Thyroid gland (tissue), 4 donors: ENCODE data around the gene GATAD2A. TPM values are rescaled to one million over a fixed set of nuclear protein-coding genes. Genes with fewer than 3 reads are reported as not detected.
A peak's percentile ranks its signal among the peaks of the same experiment; 100 is the strongest.
"Not testable (repeated sequence)": the region's sequence is repeated elsewhere in the genome, so short reads cannot be mapped to it uniquely, and the experiment has no call there.

Experiments used
- DNase-seq, 2 donors: peaks; one replicate each; pipeline ENCODE4 v3.0.0-alpha.2; 2019
- H3K27ac ChIP-seq, 3 donors: fragments of 200-600 bp; sonication (generic); 1 replicate in 2 of 3; 2 replicates in 1 of 3; pipeline ENCODE4 v1.5.1; 2016 to 2019; ENCODE audit warnings: mild to moderate bottlenecking in 1 of 3, moderate library complexity in 1 of 3
- H3K27me3 ChIP-seq: fragments of 200-600 bp; sonication (generic); one replicate; pipeline ENCODE4 v1.5.1; 2019
- H3K36me3 ChIP-seq, 2 donors: fragments of 200-600 bp; sonication (generic); one replicate each; pipeline ENCODE4 v1.5.1; 2016 to 2019
- H3K4me1 ChIP-seq, 2 donors: fragments of 200-600 bp; sonication (generic); one replicate each; pipeline ENCODE4 v1.5.1; 2017 to 2019
- H3K4me3 ChIP-seq, 3 donors: fragments of 200-600 bp; sonication (generic); replicated peaks in 1 of 3; 1 replicate in 2 of 3; 2 replicates in 1 of 3; pipeline ENCODE4 v1.5.1; 2016; ENCODE audit warnings: mild to moderate bottlenecking in 1 of 3
- H3K9me3 ChIP-seq: fragments of 200-600 bp; sonication (generic); one replicate; pipeline ENCODE4 v1.5.1; 2017
- CTCF ChIP-seq, 6 experiments: fragments of 200-600 bp in 3 of 6; fragments of 450-650 bp in 3 of 6; sonication (generic) in 3 of 6; IDR thresholded peaks; one replicate each; pipeline ENCODE4 v1.5.1; 2016 to 2019; ENCODE audit warnings: antibody characterized with exemption in 6 of 6, mild to moderate bottlenecking in 2 of 6, inconsistent platforms in 1 of 6, moderate library complexity in 1 of 6
- POLR2A ChIP-seq, 2 donors: fragments of 450-650 bp; IDR thresholded peaks; one replicate each; pipeline ENCODE4 v1.6.1; 2017; ENCODE audit warnings: antibody characterized with exemption in 2 of 2, mild to moderate bottlenecking in 2 of 2, moderate library complexity in 1 of 2
- WGBS, 2 donors: methylation state at CpG; one replicate each; pipeline ENCODE4 v1.1.5; 2017; 5-methylcytosine and 5-hydroxymethylcytosine counted together
- intact Hi-C: fragments of 100-400 bp; cut with DNase I; formaldehyde crosslinking; loops from one replicate; pipeline ENCODE4 v1.15.1; 2023
- total RNA-seq, 4 donors: library from RNA; depleted of rRNA; stranded (reverse); fragments of >200 nt; gene quantifications; one replicate each; pipeline ENCODE4 v1.2.3, GENCODE V29; 2016

Gene GATAD2A
- total RNA-seq, 4 donors from 2014 or later, result 33.2 to 82.4 (median 51.8) TPM

GRCh38 chr19:19388568-19389555 is 16.6 kb upstream of the GATAD2A start:
- Histone ChIP-seq H3K36me3 (no peaks in the 10 kb centered on the region), H3K9me3 (no peaks in the 10 kb centered on the region), H3K4me3 (no peak overlapping the region), H3K27me3 (no peaks in the 10 kb centered on the region), H3K4me1 (peaks cover 47 to 73% of the 10 kb centered on the region in 2 donors), H3K27ac (peak overlapping the region; percentile 41 to 87 (median 76))
- TF ChIP-seq CTCF (IDR thresholded peaks at IDR 0.05) (no peak), POLR2A (IDR thresholded peaks at IDR 0.05) (no peak)
- no peak for DNase-seq
- intact Hi-C loops, result no loop called here
- WGBS, 2 donors, result 24 to 28% methylated on average over 13 of the region's 13 CpGs

GRCh38 chr19:19389683-19390082 is 15.8 kb upstream of the GATAD2A start:
- DNase-seq, H3K4me3 ChIP-seq, H3K27me3 ChIP-seq, H3K36me3 ChIP-seq, intact Hi-C loops, H3K9me3 ChIP-seq: not testable (repeated sequence)
- Histone ChIP-seq H3K4me1 (peaks cover 42 to 76% of the 10 kb centered on the region in 2 donors), H3K27ac (peak overlapping the region in 2 of 3 donors; percentile 41 to 87)
- WGBS, 2 donors, result 84 to 87% methylated on average over 12 of the region's 12 CpGs

- H3K36me3 ChIP-seq, H3K4me3 ChIP-seq, H3K9me3 ChIP-seq, H3K27ac ChIP-seq, intact Hi-C loops, DNase-seq, H3K27me3 ChIP-seq: not testable (repeated sequence)
- peaks cover 12 to 66% of the 10 kb centered on the region in 2 donors for H3K4me1 ChIP-seq
- WGBS, 2 donors, result 86 to 88% methylated on average over 7 of the region's 7 CpGs
These were observed 11.1 kb upstream of the GATAD2A start for GRCh38 chr19:19394333-19394732.

GRCh38 chr19:19399733-19400433 is 5.6 kb upstream of the GATAD2A start:
- TF ChIP-seq POLR2A (IDR thresholded peaks at IDR 0.05), result no peak
- no peak for TF ChIP-seq CTCF (IDR thresholded peaks at IDR 0.05)
- peaks cover 12 to 45% of the 10 kb centered on the region in 2 donors for H3K4me1 ChIP-seq
- no peak overlapping the region for H3K4me3 ChIP-seq
- no peak for DNase-seq
- intact Hi-C loops, result no loop called here
- no peaks in the 10 kb centered on the region for H3K27me3 ChIP-seq
- H3K36me3 ChIP-seq, result no peaks in the 10 kb centered on the region
- peak overlapping the region; percentile 12 to 43 (median 30) for H3K27ac ChIP-seq
- WGBS, 2 donors, result 23 to 28% methylated on average over 9 of the region's 9 CpGs
- no peaks in the 10 kb centered on the region for H3K9me3 ChIP-seq

GRCh38 chr19:19402656-19403372 is 2.7 kb upstream of the GATAD2A start:
- Histone ChIP-seq H3K27ac (peak overlapping the region in 1 of 3 donors; percentile 15), H3K27me3 (no peaks in the 10 kb centered on the region), H3K4me3 (no peak overlapping the region), H3K36me3 (no peaks in the 10 kb centered on the region), H3K9me3 (no peaks in the 10 kb centered on the region), H3K4me1 (peaks cover 22 to 38% of the 10 kb centered on the region in 2 donors)
- TF ChIP-seq CTCF (IDR thresholded peaks at IDR 0.05), result no peak
- no peak for TF ChIP-seq POLR2A (IDR thresholded peaks at IDR 0.05)
- WGBS, 2 donors, result 88 to 93% methylated on average over 11 of the region's 11 CpGs
- intact Hi-C loops, result no loop called here
- no peak for DNase-seq
